HG03469 (cell line): ENCODE results near the gene SPSB3.

Source experiments
- ATAC-seq: cut with Tn5 transposase; IDR thresholded peaks from one replicate; pipeline ENCODE4 v1.9.1; 2021; ENCODE audit warnings: mild to moderate bottlenecking, moderate library complexity, moderate number of reproducible peaks; ENCODE audit not compliant: unreplicated experiment

SPSB3 gene

GRCh38 chr16:1765826-1766225, 16.5 kb downstream of the SPSB3 start:
- ATAC-seq = no peak

DNA sequence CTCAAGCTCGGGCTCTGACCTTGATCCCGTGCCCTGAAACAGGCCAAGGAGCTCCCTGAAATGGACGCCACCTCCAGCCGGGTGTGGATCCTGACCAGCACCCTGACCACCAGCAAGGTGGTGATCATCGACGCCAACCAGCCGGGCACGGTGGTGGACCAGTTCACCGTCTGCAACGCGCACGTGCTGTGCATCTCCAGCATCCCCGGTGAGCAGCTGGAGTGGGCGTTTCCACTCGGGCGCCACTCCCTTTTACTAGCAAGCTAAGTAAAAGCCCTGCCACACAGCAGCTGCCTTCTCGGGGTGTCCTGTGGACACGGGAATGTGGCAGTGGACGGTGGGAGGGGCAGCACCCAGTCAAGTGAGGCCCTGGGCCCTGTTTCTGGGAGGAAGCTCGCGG, 17.4 kb downstream of the SPSB3 start:
- ATAC-seq = no peak

- ATAC-seq = no peak
Observed at GRCh38 chr16:1763521-1764511, 18.6 kb downstream of the SPSB3 start.

DNA sequence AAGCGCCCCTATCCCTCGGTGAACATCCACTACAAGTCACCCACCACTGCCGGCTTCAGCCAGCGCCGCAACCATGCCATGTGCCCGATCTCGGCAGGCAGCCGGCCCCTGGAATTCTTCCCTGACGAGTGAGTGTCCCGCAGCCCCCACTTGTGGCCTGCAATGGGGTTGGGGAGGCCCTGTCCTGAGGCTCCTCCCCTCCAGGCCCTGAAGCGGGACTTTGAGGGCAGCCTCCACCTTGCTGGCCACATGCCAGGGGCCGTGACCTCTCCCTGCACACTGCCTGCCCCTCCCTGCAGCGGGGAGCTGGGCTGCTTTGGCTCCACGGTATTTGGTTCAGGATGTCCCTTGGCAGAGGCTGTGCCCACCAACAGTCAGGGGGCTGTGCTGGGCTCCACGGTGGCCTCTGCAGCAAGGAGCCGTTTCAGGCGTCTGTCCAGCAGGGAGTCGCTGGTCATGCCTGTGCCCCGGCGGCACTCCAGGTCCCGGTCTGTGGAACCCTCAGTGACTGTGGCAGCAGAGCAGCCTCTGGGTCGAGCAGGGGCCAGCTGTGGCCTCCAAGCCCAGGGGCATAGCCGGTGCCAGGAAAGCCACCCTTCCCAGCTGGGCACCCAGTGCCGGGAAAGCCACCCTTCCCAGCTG, 19.4 kb downstream of the SPSB3 start:
- ATAC-seq = no peak

DNA sequence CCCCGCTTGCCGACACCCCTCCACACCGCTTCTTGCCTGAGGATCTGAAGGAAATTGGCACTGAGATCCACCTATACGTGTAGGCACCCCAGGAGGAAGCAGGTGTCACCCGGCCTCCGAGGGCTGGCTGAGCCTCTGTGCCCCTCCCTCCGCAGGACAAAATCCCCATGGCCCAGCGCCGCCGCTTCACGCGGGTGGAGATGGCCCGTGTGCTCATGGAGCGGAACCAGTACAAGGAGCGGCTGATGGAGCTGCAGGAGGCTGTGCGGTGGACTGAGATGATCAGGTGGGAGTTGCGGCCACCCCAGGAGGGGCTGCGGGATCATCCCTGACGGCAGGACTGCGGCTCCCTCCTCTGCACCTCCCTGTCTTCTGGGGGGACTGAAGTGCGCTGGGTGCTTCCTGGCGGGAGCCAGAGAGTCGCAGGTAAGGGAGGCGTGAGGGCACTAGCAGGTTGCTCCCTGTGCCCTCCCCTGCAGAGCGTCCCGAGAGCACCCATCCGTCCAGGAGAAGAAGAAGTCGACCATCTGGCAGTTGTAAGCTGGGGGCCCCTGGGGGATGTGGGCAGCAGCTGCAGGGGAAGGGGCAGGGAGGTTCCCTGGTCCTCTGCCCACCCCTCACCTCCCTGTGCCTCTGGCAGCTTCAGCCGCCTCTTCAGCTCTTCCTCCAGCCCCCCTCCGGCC, 20.0 kb downstream of the SPSB3 start:
- no peak for ATAC-seq

DNA sequence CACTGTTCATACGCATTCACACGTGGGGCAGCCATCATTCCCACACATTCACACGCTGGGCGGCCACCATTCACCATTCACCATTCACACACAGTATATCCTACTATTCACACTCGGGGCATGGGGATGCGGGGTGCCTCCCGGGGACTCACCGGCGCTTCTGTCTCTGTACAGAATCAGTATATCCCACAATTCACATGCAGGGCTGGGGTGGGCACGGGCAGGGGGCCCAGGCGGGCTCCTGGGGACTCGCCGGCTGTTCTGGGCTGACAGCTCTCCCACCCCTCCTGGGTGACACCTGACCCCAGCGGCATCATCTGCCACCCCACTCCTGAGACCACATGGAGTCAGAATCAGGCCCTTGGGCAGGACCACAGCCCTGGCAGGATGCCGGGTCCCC, 20.6 kb downstream of the SPSB3 start:
- no peak for ATAC-seq

DNA sequence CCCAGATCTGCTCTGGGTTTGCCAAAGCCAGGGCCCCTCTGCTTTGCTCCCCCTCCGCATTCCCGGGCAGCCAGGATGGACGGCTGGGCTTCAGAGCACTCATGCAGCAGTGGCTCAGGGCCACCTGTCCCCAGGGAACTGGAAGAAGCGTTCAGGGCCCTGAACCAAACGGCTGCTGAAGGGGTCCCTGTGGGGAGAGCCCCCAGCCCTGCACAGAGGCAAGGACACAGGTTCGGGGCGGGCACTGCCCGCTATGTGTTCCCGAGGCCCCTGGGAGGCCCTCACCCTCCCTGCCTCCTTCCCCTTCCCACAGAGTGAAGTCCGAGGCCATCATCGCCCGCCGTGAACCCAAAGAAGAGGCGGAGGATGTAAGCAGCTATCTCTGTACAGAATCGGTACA, 21.5 kb downstream of the SPSB3 start:
- no peak for ATAC-seq

GRCh38 chr16:1759511-1759910, 22.9 kb downstream of the SPSB3 start:
- ATAC-seq = no peak

DNA sequence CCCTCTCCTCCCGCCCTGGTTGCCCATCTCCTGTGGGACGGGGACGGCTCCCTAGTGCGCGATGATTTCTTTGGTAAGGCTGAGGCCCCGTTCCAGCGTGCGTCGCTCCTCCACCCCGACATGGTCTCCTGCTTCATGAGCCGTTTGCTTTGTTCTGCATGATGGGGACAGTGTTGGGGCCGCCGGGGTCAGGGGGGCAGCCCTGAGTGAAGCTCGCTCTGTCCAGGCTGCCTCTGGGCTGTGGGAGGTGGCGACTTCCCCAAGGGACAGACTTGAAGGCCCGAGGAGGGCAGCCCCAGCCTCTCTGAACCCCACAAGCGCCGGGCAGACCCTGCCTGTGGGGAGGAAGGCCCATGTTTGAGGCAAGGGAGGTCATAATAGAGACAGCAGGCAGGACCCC, 23.4 kb downstream of the SPSB3 start:
- ATAC-seq = no peak

- ATAC-seq = no peak
Observed at GRCh38 chr16:1757714-1758461, 24.5 kb downstream of the SPSB3 start.

DNA sequence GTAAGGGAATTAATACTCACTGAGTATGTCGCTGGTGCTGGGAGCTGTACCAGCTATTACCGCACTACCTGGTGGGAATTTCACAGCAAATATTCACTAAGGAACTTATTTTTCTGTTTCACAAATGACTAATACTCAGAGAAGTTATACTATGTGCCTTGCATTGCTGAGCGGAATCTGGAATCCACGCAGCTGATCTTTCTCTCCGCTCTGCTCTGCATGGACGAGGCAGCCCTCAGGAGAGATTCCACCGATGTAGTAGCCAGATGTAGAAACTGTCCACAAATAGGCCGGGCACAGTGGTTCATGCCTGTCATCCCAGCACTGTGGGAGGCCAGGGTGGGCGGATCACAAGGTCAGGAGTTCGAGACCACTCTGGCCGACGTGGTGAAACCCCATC, 28.2 kb downstream of the SPSB3 start:
- ATAC-seq = no peak

GRCh38 chr16:1752853-1753252, 29.5 kb downstream of the SPSB3 start:
- no peak for ATAC-seq

DNA sequence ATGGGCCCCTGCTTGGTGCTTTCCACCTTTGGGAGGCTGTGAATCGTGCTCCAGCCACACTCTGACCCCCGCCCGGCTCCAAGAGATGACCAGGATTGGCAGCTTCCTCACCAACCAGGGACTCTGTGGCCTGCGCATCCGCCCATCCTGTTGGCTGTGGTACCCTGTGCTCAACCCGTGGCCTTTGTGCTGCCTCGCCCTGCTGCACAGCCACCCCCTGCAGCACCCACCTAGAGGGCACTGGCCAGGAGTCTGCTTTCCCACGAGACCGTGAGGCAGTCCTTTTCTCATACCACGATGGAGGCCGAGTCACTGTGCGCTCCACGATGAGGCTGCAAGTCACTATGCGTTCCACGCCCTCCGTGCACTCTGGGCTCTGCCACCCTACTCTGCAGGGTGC, 30.4 kb downstream of the SPSB3 start:
- ATAC-seq = no peak

- no peak for ATAC-seq
Observed at GRCh38 chr16:1749152-1750117, 32.9 kb downstream of the SPSB3 start.

GRCh38 chr16:1747934-1748333, 34.4 kb downstream of the SPSB3 start:
- ATAC-seq = no peak

GRCh38 chr16:1746693-1747195, 35.6 kb downstream of the SPSB3 start:
- no peak for ATAC-seq

- ATAC-seq = no peak
Observed at GRCh38 chr16:1745900-1746692, 36.3 kb downstream of the SPSB3 start.

DNA sequence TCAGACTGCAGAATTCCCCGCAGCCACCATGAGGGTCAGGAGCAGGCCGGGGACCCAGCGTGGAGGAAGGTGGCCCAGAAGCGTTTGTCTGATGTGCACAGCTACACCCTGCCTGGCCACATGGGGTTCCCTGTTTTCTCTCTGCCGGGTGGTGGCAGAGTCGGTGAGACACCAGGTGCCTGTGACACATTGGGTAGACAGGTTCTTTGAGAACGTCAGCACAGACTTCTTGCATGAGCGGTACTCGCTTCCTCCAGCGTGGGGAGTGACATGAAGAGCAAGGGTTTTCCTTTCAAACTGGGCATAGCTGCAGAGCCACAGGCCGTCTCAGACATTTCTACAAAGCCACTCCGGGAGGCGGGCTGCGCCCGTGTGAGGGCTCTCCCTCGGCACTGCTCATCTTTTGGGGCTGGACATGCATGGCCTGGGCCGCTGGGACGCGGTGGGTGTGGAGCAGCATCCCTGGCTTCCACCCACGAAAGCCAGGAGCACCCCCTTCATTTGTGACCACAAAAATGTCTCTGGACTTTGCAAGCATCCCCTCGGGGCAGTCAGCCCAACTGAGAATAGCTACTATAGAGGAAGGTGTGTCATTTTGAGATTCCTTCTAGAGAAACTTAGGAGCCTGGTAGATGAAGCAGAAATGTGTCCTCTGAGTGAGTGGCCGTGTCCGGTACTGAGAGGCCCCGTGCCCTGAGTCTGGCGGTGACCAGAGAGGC, 37.0 kb downstream of the SPSB3 start:
- no peak for ATAC-seq
